ENCODE measurements around the gene KCNK13. TPM values are rescaled to one million over a fixed set of nuclear protein-coding genes. Genes with fewer than 3 reads are reported as not detected.
A peak's percentile ranks its signal among the peaks of the same experiment; 100 is the strongest.

KCNK13 gene
- polyA plus RNA-seq, 12 donors = 0.19 to 1.0 (median 0.29) TPM; not detected in 2

DNA sequence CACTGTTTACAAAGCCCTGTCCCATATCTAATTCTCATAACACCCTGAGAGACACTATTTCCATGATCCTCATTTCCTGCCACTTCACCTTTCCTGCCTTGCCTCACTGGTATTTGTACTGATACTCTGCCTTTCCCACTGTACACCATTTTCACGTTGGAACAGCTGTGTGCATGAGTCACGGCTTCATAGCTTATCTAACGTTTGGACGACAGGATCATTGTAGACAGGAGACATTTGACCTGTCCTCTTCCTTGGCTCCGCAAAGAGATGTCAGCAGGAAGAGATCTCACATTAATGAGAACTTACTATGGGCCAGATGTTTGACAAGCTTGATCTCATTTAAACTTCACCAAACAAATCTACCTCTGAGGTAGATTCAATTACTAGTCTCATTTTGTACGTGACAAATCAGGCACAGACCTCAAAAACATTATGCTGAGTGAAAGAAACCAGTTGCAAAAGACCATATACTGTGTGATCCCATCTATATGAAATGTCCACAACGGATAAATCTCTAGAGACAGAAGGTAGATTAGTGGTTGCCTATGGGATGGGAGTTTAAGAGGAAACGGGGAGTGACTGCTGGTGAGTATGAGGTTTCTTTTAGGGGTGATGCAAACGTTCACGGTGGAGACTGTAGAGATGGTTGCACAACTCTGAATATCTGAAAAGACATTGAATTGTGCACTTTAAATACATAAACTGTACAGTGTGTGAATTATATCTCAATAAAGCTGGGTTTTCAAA is 71.2 kb downstream of the KCNK13 start:
- DNase-seq = no peak

DNA sequence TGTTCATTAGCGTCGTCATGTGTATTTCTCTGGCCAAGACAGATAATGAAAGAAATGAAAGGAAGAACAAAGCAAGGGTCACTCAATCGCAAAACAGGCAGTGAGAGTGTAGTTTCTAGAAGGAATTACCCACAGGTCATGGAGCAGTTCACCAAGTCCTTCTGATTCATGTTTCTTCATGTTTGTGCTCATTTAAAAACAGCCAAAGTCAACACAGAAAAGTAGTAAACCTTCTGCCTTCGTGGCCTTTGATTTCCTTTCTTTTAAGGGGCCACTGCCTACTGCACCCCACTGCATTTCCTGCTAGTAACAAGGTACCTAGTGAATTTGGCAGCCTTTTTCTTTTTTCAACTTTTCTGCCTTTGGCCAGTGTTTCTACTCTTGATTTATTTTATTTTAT is 75.1 kb downstream of the KCNK13 start:
- no peak for DNase-seq

DNA sequence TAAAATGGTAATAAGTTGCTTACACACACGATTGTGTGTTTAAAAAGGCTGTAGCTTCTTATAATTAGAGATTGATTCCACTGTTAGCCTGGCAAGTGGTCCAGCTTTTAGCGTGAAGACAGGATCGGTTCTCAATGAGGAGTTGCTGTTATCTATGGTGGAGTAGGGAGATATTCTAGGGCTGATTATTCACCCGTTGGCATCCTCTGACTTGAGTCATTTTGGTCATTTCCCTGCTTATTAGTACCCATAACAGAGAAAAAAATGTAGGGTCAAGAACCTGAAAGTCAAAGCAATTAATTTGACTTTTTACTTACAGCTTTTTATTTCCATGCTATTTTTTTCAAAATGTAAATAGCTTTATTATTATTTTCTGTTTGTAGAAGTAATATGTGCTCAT is 76.0 kb downstream of the KCNK13 start:
- DNase-seq = no peak

DNA sequence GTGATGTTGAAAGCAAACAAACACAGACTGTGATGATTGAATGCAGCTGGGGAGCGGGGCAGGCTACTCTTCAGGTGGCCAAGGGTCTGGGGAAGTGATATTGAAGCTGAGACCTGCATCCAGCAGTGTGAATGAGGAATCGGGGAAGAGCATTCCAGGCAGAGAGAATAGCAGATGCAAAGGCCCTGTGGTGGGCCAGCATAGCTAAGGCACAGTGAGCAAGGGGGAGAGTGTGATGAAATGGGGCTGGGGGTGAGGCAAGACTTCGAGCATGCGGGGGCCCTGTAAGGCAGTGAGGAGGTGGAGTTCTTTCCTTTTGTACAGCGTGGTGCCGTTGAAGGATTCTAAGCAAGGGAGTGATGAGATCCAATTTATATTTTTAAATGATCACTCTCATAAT is 77.4 kb downstream of the KCNK13 start:
- no peak for DNase-seq

DNA sequence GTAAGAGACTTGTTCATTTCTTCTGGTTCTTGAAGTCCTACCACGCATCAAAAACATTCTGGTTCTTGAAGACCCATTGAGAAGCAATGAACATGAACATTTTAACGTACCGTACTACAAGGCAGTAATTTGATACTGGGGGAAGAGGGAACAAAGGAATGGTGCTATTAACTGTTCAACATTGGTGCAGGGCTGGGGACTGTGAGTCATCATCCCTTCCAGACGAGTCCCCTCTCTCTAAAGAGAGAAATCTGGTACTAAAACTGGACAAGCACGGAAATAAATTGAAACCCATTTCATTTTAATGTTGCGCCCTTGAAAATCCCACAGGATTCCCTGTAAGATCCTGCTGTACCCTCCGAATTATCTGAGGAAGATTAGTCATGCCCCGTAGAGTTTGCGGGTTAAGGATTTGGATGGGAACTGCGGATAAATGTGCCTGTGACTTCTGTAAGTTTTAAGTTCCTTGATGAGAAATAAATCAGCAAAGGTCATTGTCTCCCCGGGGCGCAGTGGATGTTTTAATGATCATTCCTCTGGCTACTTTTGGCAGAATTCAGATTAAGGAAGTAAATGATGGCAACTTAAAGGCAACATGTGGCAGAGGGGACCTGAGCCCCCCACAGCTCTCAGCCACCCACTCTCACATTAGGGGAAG is 78.6 kb downstream of the KCNK13 start:
- DNase-seq = no peak

DNA sequence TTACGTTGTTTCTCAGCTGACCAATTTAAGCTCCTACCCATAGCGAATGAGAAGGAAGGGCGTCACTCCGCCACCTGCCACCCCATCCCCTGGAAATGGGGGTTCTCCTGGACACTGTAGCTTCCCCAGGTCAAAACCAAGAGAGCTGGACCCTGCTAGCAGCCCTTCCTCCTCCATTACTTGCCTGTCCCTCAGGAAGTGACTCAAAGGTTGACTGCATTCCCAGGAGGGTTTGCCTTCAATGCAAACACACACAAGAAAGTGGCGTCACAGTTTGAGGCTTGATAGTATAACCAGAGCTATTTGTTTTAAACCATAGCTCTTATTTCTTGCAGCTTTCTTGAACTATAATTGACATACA is 79.1 kb downstream of the KCNK13 start:
- no peak for DNase-seq

DNA sequence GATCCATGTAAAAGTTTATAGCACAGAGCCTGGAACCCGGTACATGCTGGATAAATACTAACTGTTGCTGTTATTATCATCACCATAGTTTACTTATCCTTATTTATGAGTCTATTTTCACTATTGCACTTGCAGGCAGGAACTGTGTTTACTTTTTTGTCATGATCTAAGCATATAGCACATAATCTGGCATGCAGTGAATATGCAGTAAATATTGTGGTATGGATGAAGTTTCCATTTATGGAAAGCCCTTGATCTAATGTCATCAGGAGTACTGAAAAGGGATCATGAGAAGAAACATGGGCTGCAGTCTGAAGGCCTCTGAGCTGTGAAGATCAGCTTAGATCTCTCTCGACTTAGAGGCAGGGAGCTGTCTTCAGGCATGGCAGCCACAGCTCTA is 91.6 kb downstream of the KCNK13 start:
- no peak for DNase-seq

DNA sequence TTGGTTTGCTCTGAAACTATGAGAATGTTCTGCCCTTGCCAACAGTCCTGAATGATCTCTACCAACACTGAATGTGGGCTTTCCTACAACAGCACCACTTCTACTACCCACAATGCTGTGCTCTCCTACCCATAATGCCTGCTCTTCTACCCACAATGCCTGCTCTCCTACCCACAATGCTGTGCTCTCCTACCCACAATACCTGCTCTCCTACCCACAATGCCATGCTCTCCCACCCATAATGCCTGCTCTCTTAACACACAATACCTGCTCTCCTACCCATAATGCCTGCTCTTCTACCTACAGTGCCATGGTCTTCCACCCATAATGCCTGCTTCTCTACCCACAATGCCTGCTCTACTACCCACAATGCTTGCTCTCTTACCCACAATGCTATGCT is 92.3 kb downstream of the KCNK13 start:
- DNase-seq = no peak

DNA sequence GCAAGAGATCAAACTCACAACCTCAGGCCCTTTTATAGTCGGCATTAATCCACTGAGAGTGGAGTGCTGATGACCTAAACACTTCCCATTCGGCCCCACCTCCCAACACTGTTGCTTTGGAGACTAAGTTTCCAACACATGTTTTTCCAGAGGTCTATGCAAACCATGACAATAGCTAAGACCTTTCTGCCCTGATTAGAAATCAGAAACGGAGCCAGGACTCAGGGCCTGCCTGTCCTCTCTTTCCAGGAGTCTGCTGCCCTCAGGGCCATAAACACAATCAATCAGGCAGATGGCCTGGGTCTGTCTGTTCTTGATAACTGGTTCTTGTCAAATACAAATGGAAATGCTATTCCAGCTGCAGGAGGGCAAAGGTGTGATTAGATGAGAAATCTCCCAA is 97.4 kb downstream of the KCNK13 start:
- peak; percentile 7 for DNase-seq

DNA sequence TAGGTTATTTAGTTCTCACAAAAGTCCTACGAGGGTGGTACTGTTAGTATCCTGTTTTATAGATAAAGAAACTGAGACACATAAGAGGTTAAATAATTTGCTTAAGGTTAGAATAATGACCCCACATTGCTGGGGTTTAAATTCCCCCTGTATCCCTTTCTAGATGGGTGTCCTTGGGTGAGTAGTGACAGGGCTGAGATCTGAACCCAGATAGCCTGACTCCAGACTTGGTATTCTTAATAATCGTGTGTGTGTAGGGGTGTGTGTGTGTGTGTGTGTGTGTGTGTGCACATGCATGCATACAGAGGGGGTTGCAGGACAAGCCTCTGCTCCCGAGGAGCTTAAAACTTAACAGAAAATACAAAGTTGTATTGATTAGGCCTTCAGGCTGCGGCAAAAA is 97.9 kb downstream of the KCNK13 start:
- no peak for DNase-seq

DNA sequence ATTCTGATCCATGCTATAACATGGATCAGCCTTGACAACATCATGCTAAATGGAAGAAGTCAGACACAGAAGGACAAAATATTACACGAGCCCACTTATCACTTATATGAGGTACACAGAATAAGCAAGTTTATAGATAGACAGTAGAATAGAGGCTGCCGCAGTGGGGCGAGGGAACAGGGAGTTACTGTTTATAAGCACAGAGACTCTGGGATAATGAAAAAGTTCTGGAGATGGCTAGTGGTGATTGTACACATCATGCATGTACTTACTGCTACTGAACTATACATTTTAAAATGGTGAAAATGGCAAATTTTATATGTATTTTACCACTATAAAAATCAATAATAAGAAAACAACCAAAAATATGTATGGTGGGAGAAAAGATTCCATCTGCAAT is 99.3 kb downstream of the KCNK13 start:
- no peak for DNase-seq

DNA sequence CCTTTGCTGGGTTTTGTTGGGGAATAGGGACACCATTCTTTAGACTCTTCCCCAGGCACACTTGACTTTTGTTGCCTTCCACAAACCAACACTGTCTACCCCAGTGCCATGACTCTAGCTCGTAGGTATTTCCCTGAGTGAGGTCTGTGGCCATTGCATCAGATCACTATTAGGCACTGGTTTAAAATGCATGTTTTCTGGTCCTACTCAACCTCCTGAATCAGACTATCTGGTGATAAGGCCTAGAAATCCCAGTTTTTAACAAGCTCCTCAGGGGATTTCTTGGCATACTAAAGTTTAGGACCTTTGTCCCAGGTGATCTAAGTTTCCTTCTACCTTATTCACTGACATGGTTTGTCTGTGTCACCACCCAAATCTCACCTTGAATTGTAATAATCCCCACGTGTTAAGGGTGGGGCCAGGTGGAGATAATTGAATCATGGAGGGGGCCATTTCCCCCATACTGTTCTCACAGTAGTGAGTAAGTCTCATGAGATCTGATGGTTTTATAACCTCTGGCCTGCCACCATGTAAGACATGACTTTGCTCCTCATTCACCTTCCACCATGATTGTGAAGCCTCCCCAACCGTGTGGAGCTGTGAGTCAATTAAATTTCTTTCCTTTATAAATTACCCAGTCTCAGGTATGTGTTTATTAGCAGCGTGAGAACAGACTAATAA is 106.8 kb downstream of the KCNK13 start:
- DNase-seq = no peak

DNA sequence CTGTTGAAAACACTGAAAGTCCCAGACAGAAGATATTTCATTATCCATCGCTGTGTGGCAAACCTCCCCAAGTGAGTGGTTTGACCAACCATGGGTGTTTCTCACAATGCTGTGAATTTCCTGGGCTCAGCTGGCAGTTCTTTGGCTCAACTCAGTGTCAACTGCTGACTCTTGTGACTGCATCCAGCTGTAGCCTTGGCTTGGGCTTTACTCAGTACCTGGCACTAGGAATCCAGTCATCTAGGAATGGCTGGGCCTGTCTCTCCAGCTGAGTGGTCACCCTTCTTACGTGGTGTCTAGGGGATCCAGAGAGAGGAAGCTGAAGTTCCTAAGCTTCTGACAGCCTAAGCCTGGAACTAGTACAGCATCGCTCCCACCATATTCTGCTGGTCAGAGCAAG is 113.8 kb downstream of the KCNK13 start:
- DNase-seq = no peak

DNA sequence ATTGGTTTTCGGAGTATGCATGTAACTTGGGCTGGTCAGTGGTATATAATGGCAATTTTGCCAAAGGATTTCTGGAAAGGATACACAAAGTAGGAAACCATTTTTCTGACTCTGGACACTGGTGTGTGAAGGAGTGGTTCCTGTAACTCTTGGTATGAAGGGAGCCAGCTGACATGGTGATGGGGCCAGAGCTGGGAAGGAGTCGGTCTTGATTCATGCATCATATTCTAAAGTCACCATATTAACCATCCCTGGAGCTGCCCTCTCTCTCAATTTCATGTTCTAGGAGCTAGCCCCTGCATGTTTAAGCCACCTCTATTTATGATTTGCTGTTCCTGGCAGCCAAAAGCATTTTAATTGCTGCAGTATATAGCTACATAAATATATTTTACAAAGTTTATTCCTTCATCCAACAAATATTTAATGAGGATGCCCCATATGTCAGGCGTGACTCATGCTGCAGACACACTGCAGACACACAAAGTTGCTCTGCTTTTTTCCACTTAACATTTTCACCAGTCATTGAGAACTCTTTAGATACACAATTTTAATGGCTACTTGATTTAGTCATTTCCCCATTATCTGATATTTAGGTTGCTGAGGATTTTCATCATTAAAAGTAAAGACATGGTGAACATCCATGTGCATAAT is 115.9 kb downstream of the KCNK13 start:
- DNase-seq = no peak

DNA sequence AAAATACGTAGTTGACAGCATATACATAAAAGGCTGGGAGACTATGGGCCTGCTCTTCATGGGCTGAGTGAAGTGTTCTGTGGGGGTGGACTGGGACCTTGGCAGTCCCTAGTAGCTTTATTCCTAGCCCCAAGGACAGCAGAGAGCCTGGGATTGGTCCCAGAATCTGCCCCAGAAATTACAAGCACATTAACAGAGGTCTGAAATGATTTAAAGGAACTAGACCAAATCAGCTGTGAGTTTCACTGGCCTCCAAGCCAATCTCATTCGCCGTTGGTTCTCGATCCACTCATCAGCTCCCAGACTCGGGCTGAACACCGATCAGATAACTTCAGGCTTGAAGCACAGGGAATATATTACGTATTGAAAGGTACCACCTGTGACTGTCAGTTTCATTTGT is 117.6 kb downstream of the KCNK13 start:
- DNase-seq = no peak

DNA sequence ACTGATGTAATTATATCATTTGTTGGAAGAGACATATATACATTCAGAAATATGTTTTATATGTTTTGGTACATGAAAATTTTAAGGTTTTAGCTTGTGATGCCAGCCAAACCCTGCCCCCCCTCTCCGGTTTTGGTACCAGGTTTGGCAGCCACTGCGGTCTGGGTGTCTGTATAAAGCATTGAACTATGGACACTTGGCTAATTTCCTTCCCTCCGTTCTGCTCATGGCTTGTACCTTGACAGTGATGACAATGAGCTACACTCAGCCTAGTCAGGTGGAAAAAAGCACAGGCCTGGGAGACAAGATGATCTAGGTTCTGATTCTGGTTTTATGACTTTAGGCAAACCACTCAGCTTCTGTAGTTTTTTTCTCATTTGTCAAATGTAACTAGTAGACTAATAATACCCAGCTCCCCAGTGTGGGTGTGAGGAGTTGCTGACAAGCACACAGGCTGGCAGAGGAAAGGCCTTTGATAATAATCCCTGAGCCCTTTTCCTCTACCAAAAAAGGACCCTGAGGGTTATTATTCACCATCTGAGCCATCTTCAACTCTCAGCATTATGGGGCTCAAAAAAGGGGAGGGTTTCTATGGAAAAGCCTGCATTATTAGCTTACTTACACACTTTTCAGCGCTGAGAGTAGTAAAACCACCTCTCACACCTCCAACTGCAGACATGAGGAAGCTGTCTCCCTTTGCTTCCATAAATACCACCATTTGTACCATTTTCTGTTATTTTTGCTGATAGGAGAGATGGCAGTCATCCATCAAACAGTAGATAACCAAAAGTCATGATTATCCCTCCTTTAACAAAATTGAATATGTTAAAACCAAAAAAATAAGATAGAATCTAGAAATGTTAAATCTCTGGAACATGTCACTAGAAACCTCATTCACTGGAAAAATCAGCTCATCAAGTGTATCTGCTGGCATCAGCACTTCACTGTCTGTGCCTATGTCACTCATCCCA is 118.3 kb downstream of the KCNK13 start:
- no peak for DNase-seq

DNA sequence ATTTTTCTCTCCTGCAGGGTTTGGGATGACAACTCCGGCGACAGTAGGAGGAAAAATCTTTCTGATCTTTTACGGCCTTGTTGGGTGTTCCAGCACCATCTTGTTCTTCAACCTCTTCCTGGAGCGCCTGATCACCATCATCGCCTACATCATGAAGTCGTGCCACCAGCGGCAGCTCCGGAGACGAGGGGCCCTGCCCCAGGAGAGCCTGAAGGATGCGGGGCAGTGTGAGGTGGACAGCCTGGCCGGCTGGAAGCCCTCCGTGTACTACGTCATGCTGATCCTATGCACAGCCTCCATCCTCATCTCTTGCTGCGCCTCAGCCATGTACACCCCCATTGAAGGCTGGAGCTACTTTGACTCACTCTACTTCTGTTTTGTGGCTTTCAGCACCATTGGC is 122.3 kb downstream of the KCNK13 start:
- no peak for DNase-seq

DNA sequence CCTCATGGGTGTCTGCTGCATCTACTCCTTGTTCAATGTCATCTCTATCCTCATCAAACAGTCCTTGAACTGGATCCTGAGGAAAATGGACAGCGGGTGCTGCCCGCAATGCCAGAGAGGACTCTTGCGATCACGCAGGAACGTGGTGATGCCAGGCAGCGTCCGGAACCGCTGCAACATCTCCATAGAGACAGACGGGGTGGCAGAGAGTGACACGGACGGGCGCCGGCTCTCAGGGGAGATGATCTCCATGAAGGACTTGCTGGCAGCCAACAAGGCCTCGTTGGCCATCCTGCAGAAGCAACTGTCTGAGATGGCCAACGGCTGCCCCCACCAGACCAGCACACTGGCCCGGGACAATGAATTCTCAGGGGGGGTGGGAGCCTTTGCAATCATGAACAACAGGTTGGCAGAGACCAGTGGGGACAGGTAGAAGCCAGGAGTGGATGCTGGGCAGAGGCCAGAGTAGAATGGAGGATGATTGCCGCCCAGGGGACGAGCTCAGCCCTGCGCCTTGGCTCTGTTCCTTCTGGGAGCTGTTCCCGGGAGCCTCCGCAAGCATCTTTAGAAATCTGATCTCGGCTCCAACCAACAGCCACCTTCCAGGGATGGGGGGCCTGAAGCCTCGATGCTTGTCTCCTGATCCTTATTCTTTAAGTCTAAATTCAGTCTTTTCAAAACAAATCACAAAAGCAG is 122.9 kb downstream of the KCNK13 start:
- DNase-seq = no peak

DNA sequence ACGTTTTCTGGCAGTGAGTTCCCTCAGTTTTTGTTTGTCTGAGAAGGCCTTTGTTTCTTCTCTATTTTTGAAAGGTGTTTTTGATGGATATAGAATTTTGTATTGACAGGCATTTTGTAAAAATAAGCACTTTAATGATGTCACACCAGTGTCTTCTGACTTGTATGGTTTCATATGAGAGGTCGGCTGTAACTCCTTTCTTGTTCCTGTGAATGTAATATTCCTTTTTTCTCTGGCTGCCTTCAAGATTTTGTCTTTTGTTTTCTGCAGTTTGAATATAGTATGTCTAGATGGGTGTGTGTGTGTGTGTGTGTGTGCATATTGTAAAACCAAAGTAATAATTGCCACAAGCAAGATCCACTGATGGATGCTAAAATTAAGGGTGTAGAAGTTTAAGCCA is 126.8 kb downstream of the KCNK13 start:
- DNase-seq = no peak

DNA sequence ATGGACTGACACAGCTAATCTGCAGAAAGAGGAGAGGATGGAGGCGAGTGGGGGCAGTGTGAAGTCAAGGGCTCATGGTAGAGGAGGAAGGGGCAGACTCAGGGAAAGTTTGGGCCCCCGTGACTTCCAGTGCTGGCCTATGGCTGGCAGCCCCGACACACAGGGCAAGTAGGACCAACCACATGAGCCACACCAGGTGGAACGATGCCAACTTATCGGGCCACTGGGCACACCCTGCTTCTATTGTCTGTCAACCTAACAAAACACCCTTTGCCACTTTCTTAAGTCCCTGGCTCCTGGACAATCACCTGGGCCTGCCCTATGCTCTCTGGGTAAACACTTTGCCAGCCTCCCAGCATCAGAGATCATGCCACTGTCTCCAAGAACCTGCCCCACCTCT is 129.4 kb downstream of the KCNK13 start:
- no peak for DNase-seq

DNA sequence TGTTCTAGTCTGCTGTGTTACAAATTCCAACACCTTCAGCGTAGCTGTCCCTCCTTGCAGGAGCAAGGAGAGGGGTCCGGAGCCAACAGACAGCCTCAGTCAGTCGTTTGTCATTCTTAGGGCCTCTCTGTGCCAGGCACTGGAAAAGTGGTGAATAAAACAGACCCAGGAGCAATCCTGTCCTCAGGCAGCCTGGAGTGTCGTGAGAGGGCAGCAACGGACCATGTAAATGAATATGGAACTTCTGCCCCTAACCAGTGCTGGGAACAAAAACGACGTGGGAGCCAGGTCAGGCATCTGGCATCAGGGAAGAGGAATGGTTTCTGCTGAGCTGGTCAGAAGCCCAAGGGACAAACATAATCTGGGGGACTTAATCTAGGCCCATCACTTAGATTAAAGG is 129.8 kb downstream of the KCNK13 start:
- no peak for DNase-seq

All from muscle of arm (tissue), 12 donors.